PC-3 (cell line): ENCODE data around the gene LRRC31. TPM values are rescaled to one million over a fixed set of nuclear protein-coding genes. Genes with fewer than 3 reads are reported as not detected.

Experiments
- ATAC-seq: fragments of 200-7000 bp; cut with Tn5 transposase; 2 replicates; pipeline ENCODE4 v1.9.1; 2020; ENCODE audit warnings: mild to moderate bottlenecking, moderate library complexity
- BruUV-seq: library from RNA; stranded (reverse); fragments of 400-500 nt; replicated peaks from 2 replicates; lab custom pipeline; 2021; lab: Mats Ljungman, UMichigan
- CTCF ChIA-PET: fragments of 300-600 bp; sonication (Branson Sonifier 250); formaldehyde crosslinking; loops from one replicate; lab custom pipeline; 2022; ENCODE audit warnings: antibody characterized with exemption; lab: Charles Lee
- POLR2A ChIA-PET: fragments of 300-600 bp; sonication (Branson Sonifier 250); formaldehyde crosslinking; loops from one replicate; lab custom pipeline; 2022; ENCODE audit warnings: antibody characterized with exemption; ENCODE audit not compliant: unreplicated experiment; lab: Charles Lee
- DNase-seq: peaks from one replicate; pipeline ENCODE4 v3.0.0-alpha.2; 2015
- H2AFZ ChIP-seq: fragments of 300-600 bp; sonication (generic); 2 replicates; pipeline ENCODE4 v1.6.0; 2016; ENCODE audit warnings: antibody characterized with exemption, low read length
- H3F3A ChIP-seq: fragments of 300-600 bp; sonication (generic); one replicate; pipeline ENCODE4 v1.6.0; 2017; ENCODE audit warnings: antibody characterized with exemption, low read length, control low read depth, mild to moderate bottlenecking; ENCODE audit not compliant: unreplicated experiment
- H3K27ac ChIP-seq: fragments of 300-600 bp; sonication (generic); 2 replicates; pipeline ENCODE4 v1.5.1; 2016; ENCODE audit warnings: mild to moderate bottlenecking, low read length
- H3K27me3 ChIP-seq: fragments of 300-600 bp; sonication (generic); 2 replicates; pipeline ENCODE4 v1.6.1; 2016; ENCODE audit warnings: low read length, mixed read lengths
- H3K36me3 ChIP-seq: fragments of 300-600 bp; sonication (generic); 2 replicates; pipeline ENCODE4 v1.6.1; 2016; ENCODE audit warnings: low read depth, mixed run types, low read length, mixed read lengths
- H3K4me1 ChIP-seq: fragments of 300-600 bp; sonication (generic); 2 replicates; pipeline ENCODE4 v1.5.1; 2016; ENCODE audit warnings: low read length; ENCODE audit not compliant: insufficient read depth
- H3K4me2 ChIP-seq: fragments of 300-600 bp; sonication (generic); 2 replicates; pipeline ENCODE4 v1.6.0; 2016; ENCODE audit warnings: low read length
- H3K4me3 ChIP-seq: fragments of 300-600 bp; sonication (generic); 2 replicates; pipeline ENCODE4 v1.5.1; 2016; ENCODE audit warnings: mild to moderate bottlenecking, low read length, mixed read lengths
- H3K79me2 ChIP-seq: fragments of 300-600 bp; sonication (generic); 2 replicates; pipeline ENCODE4 v1.6.1; 2017; ENCODE audit warnings: low read length, mixed read lengths
- H3K9ac ChIP-seq: fragments of 300-600 bp; sonication (generic); 2 replicates; pipeline ENCODE4 v1.6.0; 2016; ENCODE audit warnings: mild to moderate bottlenecking, low read length
- H3K9me2 ChIP-seq: fragments of 300-600 bp; sonication (generic); replicated peaks from 2 replicates; pipeline ENCODE4 v1.6.1; 2016; ENCODE audit warnings: mixed run types, low read length, mixed read lengths
- H3K9me3 ChIP-seq: fragments of 300-600 bp; sonication (generic); 2 replicates; pipeline ENCODE4 v1.6.1; 2016; ENCODE audit warnings: low read length, mixed read lengths
- H4K20me1 ChIP-seq: fragments of 300-600 bp; sonication (generic); 2 replicates; pipeline ENCODE4 v1.6.1; 2016; ENCODE audit warnings: low read length, mixed read lengths
- EZH2 ChIP-seq: fragments of 300-600 bp; sonication (generic); IDR thresholded peaks from one replicate; pipeline ENCODE4 v1.6.1; 2017; ENCODE audit warnings: antibody characterized with exemption, mild to moderate bottlenecking, low read length; ENCODE audit not compliant: unreplicated experiment
- EZH2phosphoT487 ChIP-seq: fragments of 300-600 bp; sonication (generic); IDR thresholded peaks from 2 replicates; pipeline ENCODE4 v1.6.1; 2018; ENCODE audit warnings: mild to moderate bottlenecking, antibody characterized with exemption, low read length, borderline replicate concordance
- intact Hi-C: fragments of 100-400 bp; cut with micrococcal nuclease; formaldehyde crosslinking; loops from 2 replicates; pipeline ENCODE4 v1.9.0; 2023
- total RNA-seq: library from RNA; depleted of rRNA; stranded (reverse); fragments of >200 nt; gene quantifications from 2 replicates; pipeline ENCODE4 v1.2.3, GENCODE V29; 2014
- TF ChIP-seq, protein P1 (sequence below): fragments of 300-600 bp; sonication (generic); conservative IDR thresholded peaks from 2 replicates; pipeline ENCODE4 v1.5.1; 2017; ENCODE audit warnings: antibody characterized with exemption, low read depth, mild to moderate bottlenecking, low read length

The LRRC31 gene
- total RNA-seq, 1 experiment from 2014 or later = 0.04 TPM

- no peak overlapping the region for H3K4me3 ChIP-seq
- H3K4me2 ChIP-seq = no peak overlapping the region
- no peaks in the 10 kb centered on the region for H3K9me2 ChIP-seq
- H3K36me3 ChIP-seq = no peaks in the 10 kb centered on the region
- H3K9ac ChIP-seq = no peak overlapping the region
- ChIA-PET CTCF (no interaction called here), POLR2A (no interaction called here)
- H3K4me1 ChIP-seq = no peaks in the 10 kb centered on the region
- H3K9me3 ChIP-seq = no peaks in the 10 kb centered on the region
- H4K20me1 ChIP-seq = no peaks in the 10 kb centered on the region
- BruUV-seq = no TSS peak
- no peaks in the 10 kb centered on the region for H3K79me2 ChIP-seq
- DNase-seq (no peak), ATAC-seq (no peak)
- no peak overlapping the region for H2AFZ ChIP-seq
- no peak for TF ChIP-seq EZH2
- H3F3A ChIP-seq = no peaks in the 10 kb centered on the region
- intact Hi-C loops = no loop called here
- H3K27me3 ChIP-seq = no peaks in the 10 kb centered on the region
- H3K27ac ChIP-seq = no peak overlapping the region
These were observed 10.3 kb upstream of the LRRC31 start for GRCh38 chr3:169879845-169880575.

GRCh38 chr3:169879013-169879557, 9.3 kb upstream of the LRRC31 start:
- intact Hi-C loops = no loop called here
- BruUV-seq = no TSS peak
- Histone ChIP-seq H3F3A (no peaks in the 10 kb centered on the region), H3K79me2 (no peaks in the 10 kb centered on the region), H3K4me3 (no peak overlapping the region), H3K27me3 (no peaks in the 10 kb centered on the region), H3K4me1 (no peaks in the 10 kb centered on the region), H3K4me2 (no peak overlapping the region), H3K9me3 (no peaks in the 10 kb centered on the region), H3K9ac (no peak overlapping the region), H4K20me1 (no peaks in the 10 kb centered on the region), H2AFZ (no peak overlapping the region), H3K36me3 (no peaks in the 10 kb centered on the region), H3K27ac (no peak overlapping the region), H3K9me2 (no peaks in the 10 kb centered on the region)
- ATAC-seq (no peak), DNase-seq (no peak)
- ChIA-PET POLR2A (no interaction called here), CTCF (no interaction called here)
- TF ChIP-seq EZH2 = no peak
- TF ChIP-seq, protein P1, sequence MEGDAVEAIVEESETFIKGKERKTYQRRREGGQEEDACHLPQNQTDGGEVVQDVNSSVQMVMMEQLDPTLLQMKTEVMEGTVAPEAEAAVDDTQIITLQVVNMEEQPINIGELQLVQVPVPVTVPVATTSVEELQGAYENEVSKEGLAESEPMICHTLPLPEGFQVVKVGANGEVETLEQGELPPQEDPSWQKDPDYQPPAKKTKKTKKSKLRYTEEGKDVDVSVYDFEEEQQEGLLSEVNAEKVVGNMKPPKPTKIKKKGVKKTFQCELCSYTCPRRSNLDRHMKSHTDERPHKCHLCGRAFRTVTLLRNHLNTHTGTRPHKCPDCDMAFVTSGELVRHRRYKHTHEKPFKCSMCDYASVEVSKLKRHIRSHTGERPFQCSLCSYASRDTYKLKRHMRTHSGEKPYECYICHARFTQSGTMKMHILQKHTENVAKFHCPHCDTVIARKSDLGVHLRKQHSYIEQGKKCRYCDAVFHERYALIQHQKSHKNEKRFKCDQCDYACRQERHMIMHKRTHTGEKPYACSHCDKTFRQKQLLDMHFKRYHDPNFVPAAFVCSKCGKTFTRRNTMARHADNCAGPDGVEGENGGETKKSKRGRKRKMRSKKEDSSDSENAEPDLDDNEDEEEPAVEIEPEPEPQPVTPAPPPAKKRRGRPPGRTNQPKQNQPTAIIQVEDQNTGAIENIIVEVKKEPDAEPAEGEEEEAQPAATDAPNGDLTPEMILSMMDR = no peak
- no peak for TF ChIP-seq EZH2phosphoT487

GRCh38 chr3:169871129-169871886, 1.6 kb upstream of the LRRC31 start:
- ChIA-PET POLR2A (no interaction called here), CTCF (no interaction called here)
- Histone ChIP-seq H3K27ac (no peak overlapping the region), H3K36me3 (no peaks in the 10 kb centered on the region), H3K4me2 (peak overlapping the region; percentile 46), H3K27me3 (no peaks in the 10 kb centered on the region), H3K9me2 (no peaks in the 10 kb centered on the region), H3K4me1 (peaks cover 10% of the 10 kb centered on the region), H3F3A (no peaks in the 10 kb centered on the region), H3K79me2 (no peaks in the 10 kb centered on the region), H3K9ac (no peak overlapping the region), H3K4me3 (no peak overlapping the region), H3K9me3 (no peaks in the 10 kb centered on the region), H2AFZ (peak overlapping the region; percentile 39; the same call in 1 of the 2 replicates), H4K20me1 (no peaks in the 10 kb centered on the region)
- intact Hi-C loops = loop anchor here (2.0 kb wide), 1 partner anchor 39 kb away; the partner anchor contains the start of gene SAMD7
- TF ChIP-seq EZH2 (no peak), EZH2phosphoT487 (no peak)
- TF ChIP-seq, protein P1 = no peak
- BruUV-seq = no TSS peak
- ATAC-seq (peak; percentile 88), DNase-seq (peak; percentile 43)
